HFFc6 (cell line): Measurements from ENCODE around the gene ZNF865. TPM values are rescaled to one million over a fixed set of nuclear protein-coding genes. Genes with fewer than 3 reads are reported as not detected.

Experiments used
- DNase-seq: peaks from one replicate; pipeline ENCODE4 v3.0.0-alpha.2; 2018
- H3K27ac Mint-ChIP-seq: 2 replicates; pipeline ENCODE4 v1.8.0; 2020; ENCODE audit warnings: mild to moderate bottlenecking, mixed read lengths
- H3K27me3 Mint-ChIP-seq: 2 replicates; pipeline ENCODE4 v1.8.0; 2021; ENCODE audit warnings: mild to moderate bottlenecking, moderate library complexity, mixed read lengths; ENCODE audit not compliant: insufficient read depth
- H3K36me3 Mint-ChIP-seq: 2 replicates; pipeline ENCODE4 v1.8.0; 2021; ENCODE audit warnings: low read depth, mixed read lengths
- H3K4me1 Mint-ChIP-seq: 2 replicates; pipeline ENCODE4 v1.8.0; 2020; ENCODE audit warnings: low read depth, mixed read lengths
- H3K4me3 Mint-ChIP-seq: 2 replicates; pipeline ENCODE4 v1.8.0; 2020; ENCODE audit warnings: mild to moderate bottlenecking, moderate library complexity, mixed read lengths
- H3K9me3 Mint-ChIP-seq: 2 replicates; pipeline ENCODE4 v1.8.0; 2020; ENCODE audit warnings: mild to moderate bottlenecking, mixed read lengths
- CTCF ChIP-seq: fragments of 200-600 bp; sonication (generic); IDR thresholded peaks from 2 replicates; pipeline ENCODE4 v1.5.0; 2021; ENCODE audit warnings: antibody characterized with exemption, mild to moderate bottlenecking
- total RNA-seq, 6 experiments: library from RNA; stranded (reverse); fragmentation: NEBNext Ultra II Directional; extraction: Animal tissue kit (Norgen Biotek cat#: 25700); gene quantifications; 2 replicates in 1 of 6; 3 replicates in 5 of 6; pipeline ENCODE4 v1.2.3, GENCODE V29; 2021

The ZNF865 gene
- total RNA-seq, 6 experiments from 2014 or later: 13.3 to 14.1 (median 13.8) TPM

GRCh38 chr19:55635856-55636440, 30.5 kb downstream of the ZNF865 start:
- H3K4me1 Mint-ChIP-seq: peaks cover 67% of the 10 kb centered on the region
- TF ChIP-seq CTCF: no peak
- H3K27me3 Mint-ChIP-seq: peaks cover 9% of the 10 kb centered on the region
- H3K36me3 Mint-ChIP-seq: peaks cover 42% of the 10 kb centered on the region
- no peak for DNase-seq
- H3K9me3 Mint-ChIP-seq: no peaks in the 10 kb centered on the region
- peak overlapping the region; percentile 100 for H3K4me3 Mint-ChIP-seq
- H3K27ac Mint-ChIP-seq: peak overlapping the region; percentile 100

GRCh38 chr19:55636723-55637122, 31.3 kb downstream of the ZNF865 start:
- no peaks in the 10 kb centered on the region for H3K9me3 Mint-ChIP-seq
- no peak for DNase-seq
- H3K36me3 Mint-ChIP-seq: peaks cover 42% of the 10 kb centered on the region
- no peak for TF ChIP-seq CTCF
- peak overlapping the region; percentile 100 for H3K4me3 Mint-ChIP-seq
- H3K27ac Mint-ChIP-seq: peak overlapping the region; percentile 100
- H3K27me3 Mint-ChIP-seq: peaks cover 9% of the 10 kb centered on the region
- H3K4me1 Mint-ChIP-seq: peaks cover 67% of the 10 kb centered on the region

GRCh38 chr19:55637534-55637933, 32.1 kb downstream of the ZNF865 start:
- TF ChIP-seq CTCF: no peak
- Mint-ChIP-seq H3K36me3 (peaks cover 42% of the 10 kb centered on the region), H3K27ac (peak overlapping the region; percentile 75; the same call in 1 of the 2 replicates), H3K27me3 (peaks cover 9% of the 10 kb centered on the region), H3K9me3 (no peaks in the 10 kb centered on the region), H3K4me3 (no peak overlapping the region; the same call in 1 of the 2 replicates), H3K4me1 (peaks cover 68% of the 10 kb centered on the region)
- no peak for DNase-seq

DNA sequence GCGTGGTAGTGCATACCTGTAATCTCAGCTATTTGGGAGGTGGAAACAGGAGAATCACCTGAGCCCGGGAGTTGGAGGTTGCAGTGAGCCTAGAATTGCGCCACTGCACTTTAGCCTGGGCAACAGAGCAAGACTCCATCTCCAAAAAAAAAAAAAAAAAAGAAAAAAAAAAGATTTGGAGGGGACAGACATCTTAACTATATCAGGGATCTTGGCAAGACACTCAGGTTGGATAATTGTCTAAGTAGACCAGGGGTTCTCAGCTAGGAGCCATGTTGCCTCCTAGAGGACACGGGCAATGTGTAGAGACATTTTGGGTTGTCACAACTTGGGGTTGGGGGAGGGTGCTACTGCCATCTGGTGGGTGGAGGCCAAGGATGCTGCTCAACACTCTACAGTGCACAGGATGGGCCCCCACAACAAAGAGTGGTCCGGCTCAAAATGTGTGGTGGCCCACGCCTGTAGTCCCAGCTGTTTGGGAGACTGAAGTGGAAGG, 33.5 kb downstream of the ZNF865 start:
- H3K4me3 Mint-ChIP-seq: peak overlapping the region; percentile 32; the same call in 1 of the 2 replicates
- DNase-seq: peak; percentile 24
- peak overlapping the region; percentile 56 for H3K27ac Mint-ChIP-seq
- H3K4me1 Mint-ChIP-seq: peaks cover 71% of the 10 kb centered on the region
- H3K27me3 Mint-ChIP-seq: peaks cover 14% of the 10 kb centered on the region
- H3K9me3 Mint-ChIP-seq: no peaks in the 10 kb centered on the region
- peaks cover 49% of the 10 kb centered on the region for H3K36me3 Mint-ChIP-seq
- peak; percentile 73 for TF ChIP-seq CTCF

GRCh38 chr19:55640043-55640576, 34.7 kb downstream of the ZNF865 start:
- Mint-ChIP-seq H3K27me3 (peaks cover 9% of the 10 kb centered on the region), H3K4me3 (peak overlapping the region; percentile 87), H3K36me3 (peaks cover 44% of the 10 kb centered on the region), H3K9me3 (no peaks in the 10 kb centered on the region), H3K4me1 (peaks cover 64% of the 10 kb centered on the region), H3K27ac (peak overlapping the region; percentile 94)
- peak; percentile 67 for TF ChIP-seq CTCF
- peak; percentile 19 for DNase-seq
